ENCODE results near the gene PRR13. TPM values are rescaled to one million over a fixed set of nuclear protein-coding genes. Genes with fewer than 3 reads are reported as not detected.

Gene PRR13
- total and polyA plus RNA-seq, 2 of the 8 experiments (the other 6 are each of a cell fraction or from before 2014, with no cell fraction given), result 82.9 to 185 TPM

DNA sequence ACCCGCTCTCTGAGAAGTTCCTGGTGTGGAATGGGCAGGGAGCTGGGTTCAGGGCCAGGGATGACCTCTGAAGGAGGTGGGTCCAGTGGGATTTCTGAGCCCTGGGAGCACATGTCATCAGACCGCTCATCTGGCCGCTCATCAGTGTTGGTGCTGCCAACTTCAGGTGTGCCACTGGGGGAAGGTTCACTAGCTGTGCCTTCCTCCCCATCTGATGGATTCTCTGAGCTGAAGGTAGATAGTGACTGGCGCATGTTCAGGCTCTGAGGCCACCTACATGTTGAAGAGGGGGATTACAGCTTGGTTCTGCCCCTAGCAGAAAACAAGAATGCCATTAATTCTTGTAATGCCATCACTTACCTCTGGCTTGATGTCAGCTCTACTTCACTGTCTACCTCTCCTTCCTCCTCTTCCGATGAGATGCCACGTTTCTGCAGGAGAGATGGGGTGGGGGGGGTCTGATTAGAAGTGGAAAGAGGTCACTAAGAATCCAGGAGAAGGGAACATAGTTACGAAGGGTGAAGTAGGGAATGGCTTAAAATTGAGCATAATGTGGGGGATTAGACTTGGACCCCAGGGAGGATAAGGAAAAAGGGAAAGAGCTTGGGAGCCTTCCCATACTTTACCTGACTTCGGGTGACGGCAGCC, 40.5 kb downstream of the PRR13 start (continued):
- TF ChIP-seq SIN3A (conservative IDR thresholded peaks at IDR 0.05 in 1 of 2, IDR thresholded peaks at IDR 0.05 in 1 of 2; ENCODE audit: low read depth in 1 of 2, low read length in 2 of 2) (peak in 1 of 2 experiments; percentile 53; a peak in 1 of 4 replicates), TCF12 (IDR thresholded peaks at IDR 0.05; ENCODE audit: low read depth, low read length) (no peak)
